GM19452 (cell line): ENCODE data around the gene SAMD8.

Source experiments
- ATAC-seq: cut with Tn5 transposase; IDR thresholded peaks from one replicate; pipeline ENCODE4 v1.9.1; 2021; ENCODE audit not compliant: unreplicated experiment

The SAMD8 gene

DNA sequence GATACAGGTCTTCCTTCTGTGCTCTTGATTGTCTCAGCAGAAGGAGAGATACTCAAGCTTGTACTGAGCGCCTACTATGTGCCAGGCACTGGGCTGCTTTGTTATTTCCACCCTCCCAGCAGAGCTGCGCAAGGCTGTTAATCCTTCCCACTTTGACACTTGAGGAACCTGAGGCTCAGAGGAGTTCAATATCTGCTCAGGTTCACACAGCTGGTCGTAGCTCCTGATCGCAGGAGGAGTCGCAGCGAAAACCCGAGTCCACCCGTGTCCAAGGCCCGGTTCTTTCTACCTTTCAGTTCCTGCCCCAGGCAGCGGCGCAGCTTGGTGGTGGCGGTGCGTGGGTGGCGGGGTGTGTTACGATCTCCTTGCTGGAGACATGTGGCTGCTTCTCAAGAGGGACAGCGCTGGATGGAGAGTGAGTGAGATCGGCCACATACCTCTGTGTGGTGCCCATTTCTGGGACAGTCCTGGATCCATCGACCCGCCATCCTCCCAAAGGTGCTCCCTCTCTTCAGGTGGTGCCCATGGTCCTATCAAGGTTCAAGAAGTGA is 26.5 kb upstream of the SAMD8 start:
- no peak for ATAC-seq

- ATAC-seq, result no peak
These were observed 25.1 kb upstream of the SAMD8 start for GRCh38 chr10:75086278-75086934.

DNA sequence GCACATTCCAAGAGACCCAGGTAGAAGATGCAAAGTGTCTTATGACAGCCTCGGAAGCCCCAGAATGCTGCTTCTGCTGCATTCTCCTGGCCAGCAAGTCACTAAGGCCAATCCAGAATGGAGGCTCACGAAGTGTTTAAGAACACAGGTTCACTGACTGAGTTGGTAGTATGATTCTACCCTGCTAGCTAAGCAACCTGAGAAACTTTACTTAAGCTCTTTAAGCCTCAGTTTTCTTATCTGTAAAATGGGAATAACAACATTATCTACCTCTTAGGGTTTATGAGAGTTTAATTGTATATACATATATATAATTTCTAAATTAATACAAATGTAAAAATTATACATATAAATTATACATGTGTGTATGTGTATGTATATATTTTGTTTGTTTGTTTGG is 22.8 kb upstream of the SAMD8 start:
- no peak for ATAC-seq

DNA sequence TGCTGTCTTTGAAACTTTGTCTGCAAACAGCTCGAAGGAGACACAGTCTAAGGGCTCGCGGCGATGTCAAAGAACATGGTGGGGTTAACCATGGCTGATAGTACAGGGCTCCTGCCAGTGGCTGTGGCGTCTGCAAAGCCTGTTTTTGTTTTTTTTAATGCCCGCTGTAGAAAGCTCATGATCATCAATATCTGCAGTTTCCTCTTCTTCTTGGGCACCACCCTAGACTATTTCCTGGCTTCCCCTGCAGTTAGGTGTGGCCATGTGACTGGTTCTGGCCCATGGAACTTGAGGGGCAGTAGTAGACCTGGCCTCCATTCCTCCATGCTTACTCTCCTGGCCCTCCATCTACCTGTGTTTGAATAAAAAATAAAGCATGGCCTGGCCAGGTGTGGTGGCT is 21.8 kb upstream of the SAMD8 start:
- no peak for ATAC-seq

- ATAC-seq, result no peak
These were observed 20.3 kb upstream of the SAMD8 start for GRCh38 chr10:75091146-75091545.

- no peak for ATAC-seq
These were observed 17.0 kb upstream of the SAMD8 start for GRCh38 chr10:75094465-75094864.

DNA sequence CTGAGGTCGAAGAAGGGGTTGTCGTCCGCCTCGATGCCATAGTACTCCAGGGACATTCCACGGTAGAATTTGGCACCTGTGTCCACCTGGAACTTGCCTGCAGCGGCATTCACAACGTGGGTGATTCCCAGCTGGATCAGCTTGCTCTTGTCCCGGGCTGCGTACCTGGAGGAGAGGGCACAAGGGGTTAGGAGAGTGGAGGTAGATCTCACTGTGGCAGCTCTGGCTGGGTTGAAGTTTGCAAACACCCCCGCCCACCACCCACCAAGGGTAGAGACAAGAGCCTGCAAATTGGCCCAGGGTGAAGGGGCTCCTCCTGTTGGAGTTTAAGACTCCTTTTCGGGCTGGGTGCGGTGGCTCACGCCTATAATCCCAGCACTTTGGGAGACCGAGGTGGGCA is 15.8 kb upstream of the SAMD8 start:
- ATAC-seq, result no peak

DNA sequence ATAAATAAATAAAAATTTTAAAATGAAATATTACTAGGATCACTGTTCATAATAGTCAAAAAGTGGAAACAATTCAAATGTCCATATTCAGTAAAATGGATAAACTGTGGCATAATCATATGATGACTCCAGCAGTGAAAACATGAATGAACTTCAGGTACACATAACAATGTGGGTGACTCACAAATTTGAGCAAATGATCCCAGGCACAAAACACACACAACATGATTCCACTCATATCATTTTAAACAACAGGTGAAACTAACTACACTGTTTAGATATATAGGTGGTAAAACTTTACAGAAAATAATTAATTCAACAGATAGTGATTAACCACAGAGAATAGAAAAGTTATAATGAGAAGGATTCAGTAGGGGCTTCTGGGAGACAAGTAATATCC is 14.7 kb upstream of the SAMD8 start:
- ATAC-seq, result no peak

DNA sequence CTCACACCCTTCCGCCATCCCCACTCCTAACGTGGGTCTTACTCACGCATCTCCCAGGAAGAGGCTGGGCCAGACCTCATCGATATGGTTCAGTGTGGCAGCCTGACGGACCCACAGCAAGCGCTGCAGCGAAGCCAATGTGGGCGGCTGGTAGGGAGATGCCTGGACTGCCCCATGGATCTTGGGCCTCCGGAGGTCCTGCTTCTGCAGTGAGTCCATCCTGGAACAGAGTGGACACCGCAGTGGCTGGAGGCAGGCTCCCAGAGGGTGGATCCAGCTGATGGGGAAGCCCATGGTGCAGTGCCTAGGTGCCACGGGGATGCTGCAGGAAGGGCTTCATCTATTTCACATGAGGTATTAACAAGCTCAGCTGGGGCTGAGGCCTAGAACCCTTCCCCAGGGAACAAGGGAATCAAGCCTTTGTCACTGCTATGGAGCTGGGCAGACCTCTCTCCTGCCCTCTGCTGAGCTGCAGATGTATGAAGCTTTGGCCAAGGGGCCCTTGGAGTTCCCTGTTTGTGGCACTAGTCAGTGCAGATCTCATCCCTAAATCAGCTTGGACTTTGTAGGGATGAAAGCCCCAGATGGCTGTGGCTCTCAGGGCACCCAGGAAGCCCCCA is 13.7 kb upstream of the SAMD8 start:
- no peak for ATAC-seq

- no peak for ATAC-seq
These were observed 12.4 kb upstream of the SAMD8 start for GRCh38 chr10:75098902-75099673.

GRCh38 chr10:75099952-75100763 is 11.3 kb upstream of the SAMD8 start:
- ATAC-seq, result peak; percentile 76

- ATAC-seq, result no peak
These were observed 10.6 kb upstream of the SAMD8 start for GRCh38 chr10:75100764-75101291.

DNA sequence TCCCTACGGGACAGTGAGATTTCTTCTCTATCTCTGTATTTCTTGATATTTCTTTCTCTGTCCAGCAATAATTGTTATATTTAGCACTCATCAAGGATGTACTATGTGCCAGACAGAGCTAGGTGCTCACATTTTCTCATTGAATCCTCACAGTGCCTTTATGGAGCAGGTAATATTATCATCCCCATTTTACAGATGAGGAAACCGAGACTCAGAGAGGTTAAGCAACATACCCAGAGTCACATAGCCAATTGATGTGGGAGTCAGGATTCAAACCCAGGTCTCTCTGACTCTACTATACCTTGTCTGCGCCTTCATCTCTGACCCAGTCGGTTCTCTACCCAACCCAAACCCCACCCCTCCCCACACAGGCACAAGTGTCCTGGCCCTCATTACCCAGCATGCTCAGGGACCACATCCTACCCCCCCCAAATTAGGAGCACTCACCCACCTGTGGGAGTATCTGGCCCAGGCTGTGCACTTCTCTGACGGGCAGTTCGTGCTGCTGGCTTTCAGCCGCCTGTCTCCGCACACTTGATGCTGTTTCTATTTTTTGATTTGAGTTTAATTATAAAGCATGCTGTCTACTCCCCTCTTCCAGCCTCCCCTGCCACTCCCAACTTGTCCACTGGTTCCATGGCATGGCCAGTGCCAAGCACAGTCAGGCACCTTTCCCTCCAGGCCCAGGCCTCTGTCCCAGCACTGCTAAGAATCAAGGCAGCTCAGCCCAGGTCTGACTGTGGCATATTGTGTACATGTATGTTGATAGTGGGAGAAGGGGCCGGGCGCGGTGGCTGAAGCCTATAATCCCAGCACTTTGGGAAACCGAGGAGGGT is 9.8 kb upstream of the SAMD8 start:
- ATAC-seq, result no peak

DNA sequence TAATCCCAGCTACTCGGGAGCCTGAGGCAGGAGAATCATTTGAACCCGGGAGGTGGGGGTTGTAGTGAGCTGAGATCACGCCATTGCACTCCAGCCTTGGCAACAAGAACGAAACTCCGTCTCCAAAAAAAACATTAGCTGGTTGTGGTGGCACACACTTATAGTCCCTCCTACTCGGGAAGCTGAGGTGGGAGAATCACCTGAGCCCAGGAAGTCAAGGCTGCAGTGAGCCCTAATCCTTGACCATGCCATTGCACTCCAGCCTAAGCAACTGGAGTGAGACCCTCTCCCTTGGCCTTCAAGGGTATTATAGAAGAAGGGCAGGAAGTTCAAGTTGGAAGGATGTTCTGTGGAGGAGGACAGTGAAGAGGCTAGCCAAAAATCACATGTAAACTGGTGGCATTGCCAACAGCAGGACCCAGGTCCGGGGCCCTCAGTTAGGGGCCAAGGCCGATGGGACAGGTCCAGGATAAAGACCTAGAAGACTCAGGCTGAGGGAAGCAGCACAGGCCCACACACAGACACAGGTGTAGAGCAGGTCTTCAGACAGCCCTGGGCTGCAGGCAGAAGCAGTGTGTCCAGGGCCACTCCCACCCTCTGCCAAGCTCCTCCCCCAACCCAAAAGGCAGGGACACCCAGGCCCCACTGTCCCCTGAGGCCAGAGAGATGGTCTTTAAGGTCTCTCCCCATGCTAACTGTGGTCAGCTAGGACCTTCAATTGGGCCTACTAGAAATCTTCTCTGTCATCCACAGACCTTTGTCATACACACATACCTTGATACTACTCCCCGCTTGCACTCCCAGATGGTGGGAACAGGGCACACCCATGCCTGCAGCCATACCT is 8.4 kb upstream of the SAMD8 start:
- no peak for ATAC-seq

DNA sequence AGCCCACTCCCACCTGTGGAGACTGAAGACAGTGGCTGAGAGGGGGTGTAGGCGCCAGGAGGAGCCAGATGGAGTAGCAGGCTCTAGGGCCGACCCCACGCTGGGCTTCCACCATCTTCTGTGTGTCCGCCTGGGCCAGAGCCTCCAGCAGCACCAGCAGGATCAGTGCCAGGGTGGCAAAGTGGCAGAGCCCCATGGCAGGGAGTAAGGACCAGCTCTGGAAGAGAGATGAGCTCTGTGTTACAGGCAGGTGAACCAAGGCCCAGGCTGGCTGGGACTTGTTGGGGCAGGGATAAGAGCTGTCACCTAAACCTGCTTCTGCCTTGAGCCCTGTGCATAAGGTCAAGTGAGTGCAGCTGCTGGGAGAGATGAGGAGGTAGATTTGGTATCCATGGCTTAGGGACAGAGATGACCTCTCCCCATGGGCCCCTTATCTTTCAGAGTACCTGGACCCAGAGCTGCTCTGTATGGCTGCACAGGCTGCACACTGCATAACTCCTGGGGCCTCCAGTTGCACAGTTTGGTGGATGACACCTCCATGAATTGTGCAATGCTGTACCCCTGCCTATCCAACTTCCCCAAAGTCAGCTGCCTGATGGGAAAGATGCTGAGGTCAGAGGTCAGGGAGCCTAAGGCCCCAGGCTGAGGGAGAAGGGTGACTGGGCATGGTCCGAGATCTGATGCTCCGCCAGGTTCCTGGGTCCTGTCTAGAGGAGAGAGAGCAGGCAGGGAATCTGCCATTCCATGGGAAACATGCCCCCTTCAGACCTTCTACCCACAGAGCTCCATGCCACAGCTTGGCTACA is 7.4 kb upstream of the SAMD8 start:
- no peak for ATAC-seq

GRCh38 chr10:75104842-75105241 is 6.6 kb upstream of the SAMD8 start:
- ATAC-seq, result no peak

DNA sequence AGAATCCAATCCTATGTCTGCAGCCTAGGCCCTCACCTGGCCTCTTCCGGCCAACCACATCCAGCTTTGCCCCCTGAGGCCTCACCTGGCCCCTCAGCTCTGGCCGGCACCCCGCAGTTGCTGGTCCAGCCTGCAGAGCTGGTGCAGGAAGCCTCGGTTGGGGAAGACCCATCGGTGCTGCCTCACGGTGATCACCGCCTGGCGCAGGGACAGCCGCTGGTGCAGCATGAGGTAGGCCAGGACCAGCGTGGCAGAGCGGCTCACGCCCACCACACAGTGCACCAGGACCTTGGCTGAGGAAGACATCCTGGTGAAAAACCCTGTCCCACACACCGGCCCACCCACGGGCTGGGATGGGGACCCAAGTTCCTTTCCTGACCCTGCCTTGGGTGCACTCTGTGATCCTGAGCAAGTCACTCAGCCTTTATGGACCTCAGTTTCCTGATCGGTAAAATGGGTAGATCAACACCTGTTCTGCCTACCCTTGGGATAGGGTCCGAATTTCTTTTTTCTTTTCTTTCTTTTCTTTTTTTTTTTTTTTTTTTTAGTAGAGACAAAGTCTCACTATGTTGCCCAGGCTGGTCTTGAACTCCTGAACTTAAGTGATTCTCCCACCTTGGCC is 5.8 kb upstream of the SAMD8 start:
- no peak for ATAC-seq

DNA sequence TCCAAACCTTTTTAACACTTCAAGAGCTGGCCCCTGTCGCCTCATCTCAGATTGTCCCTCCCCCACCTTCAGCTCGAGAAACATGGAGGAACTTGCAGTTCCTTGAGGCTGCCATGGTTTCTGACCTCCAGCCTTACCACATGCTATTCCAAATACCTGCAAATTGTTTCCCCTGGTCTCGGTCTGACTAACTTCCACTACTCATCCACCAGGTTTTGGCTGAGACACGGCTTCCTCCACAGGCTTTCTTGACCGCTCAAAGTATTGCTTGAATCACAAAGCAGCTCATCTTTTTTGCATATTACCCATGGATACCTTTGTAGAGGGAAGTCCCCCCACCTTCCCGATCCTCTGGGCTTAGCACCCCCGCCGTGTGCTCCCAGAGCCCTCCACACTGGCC is 5.2 kb upstream of the SAMD8 start:
- no peak for ATAC-seq
